Measurements from ENCODE around the gene MRPS12.

Gene MRPS12

DNA sequence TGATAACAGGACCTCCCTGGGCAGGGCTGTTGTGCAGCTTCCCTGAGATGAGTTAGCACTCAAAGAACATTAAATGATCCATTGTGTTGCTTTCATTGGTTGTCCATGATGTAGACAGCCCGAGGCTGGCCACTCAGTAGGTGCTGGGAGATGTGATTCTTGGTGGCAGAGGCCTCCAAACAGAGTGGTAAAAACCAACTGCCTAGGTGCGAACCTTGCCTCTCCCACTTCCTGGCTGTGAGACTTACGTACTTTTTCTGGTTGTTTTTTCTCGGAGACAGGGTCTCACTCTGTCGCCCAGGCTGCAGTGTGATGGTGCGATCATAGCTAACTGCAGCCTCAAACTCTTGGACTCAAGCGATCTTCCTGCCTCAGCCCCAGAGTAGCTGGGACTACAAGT, 6.4 kb upstream of the MRPS12 start (continued):
- TF ChIP-seq OVOL3 (tag by site-specific recombination; IDR thresholded peaks at IDR 0.05) (no peak), ZNF555 (tag by site-specific recombination; conservative IDR thresholded peaks at IDR 0.05) (no peak), ZNF366 (tag by site-specific recombination; conservative IDR thresholded peaks at IDR 0.05) (no peak)

GRCh38 chr19:38928391-38929001, 2.2 kb upstream of the MRPS12 start:
- CTCF ChIA-PET: interaction anchor here (0.7 to 5.3 kb wide), 12 partner anchors 10 to 525 kb away, joined by 3 to 63 read pairs (median 24); partner anchors contain the start of genes FAM98C, NFKBIB and SIRT2
- Histone ChIP-seq H3K36me3 (ENCODE audit: control insufficient read depth in 2 of 2, insufficient read depth in 1 of 2, low read length in 2 of 2) (peaks cover 44 to 71% of the 10 kb centered on the region in 2 experiments), H3K27ac (ENCODE audit: extremely low read depth, low read depth, low read length) (no peak overlapping the region), H3K4me3 (ENCODE audit: low read depth, low read length) (no peak overlapping the region), H3K4me1 (ENCODE audit: control insufficient read depth, insufficient read depth, low read length) (peaks cover 10% of the 10 kb centered on the region; the same call in 1 of the 2 replicates), H3K9me3 (ENCODE audit: control insufficient read depth, insufficient read depth, low read depth, low read length) (no peaks in the 10 kb centered on the region)
- POLR2A ChIA-PET: interaction anchor here (0.6 to 2.5 kb wide), 3 partner anchors 81 to 541 kb away, joined by 3 to 11 read pairs (median 9); partner anchors contain the start of gene GGN
- TF ChIP-seq ZFP3 (tag by site-specific recombination; IDR thresholded peaks at IDR 0.05; ENCODE audit: low read depth) (no peak), PRDM1 (tag by site-specific recombination; IDR thresholded peaks at IDR 0.05) (no peak), ZNF335 (tag by site-specific recombination; conservative IDR thresholded peaks at IDR 0.05) (peak; percentile 51; the same call in 1 of the 2 replicates), ZNF521 (tag by site-specific recombination; IDR thresholded peaks at IDR 0.05) (no peak), ZNF76 (tag by site-specific recombination; IDR thresholded peaks at IDR 0.05; ENCODE audit: borderline replicate concordance, low read depth) (no peak), GLIS1 (tag by site-specific recombination; IDR thresholded peaks at IDR 0.05) (0 out of 2 replicates have a peak, but pooled peaks have one; percentile 11), REPIN1 (tag by site-specific recombination; IDR thresholded peaks at IDR 0.05; ENCODE audit: low read depth) (no peak), ZBTB8A (tag by site-specific recombination; IDR thresholded peaks at IDR 0.05) (no peak)
- TF ChIP-seq, protein P1, sequence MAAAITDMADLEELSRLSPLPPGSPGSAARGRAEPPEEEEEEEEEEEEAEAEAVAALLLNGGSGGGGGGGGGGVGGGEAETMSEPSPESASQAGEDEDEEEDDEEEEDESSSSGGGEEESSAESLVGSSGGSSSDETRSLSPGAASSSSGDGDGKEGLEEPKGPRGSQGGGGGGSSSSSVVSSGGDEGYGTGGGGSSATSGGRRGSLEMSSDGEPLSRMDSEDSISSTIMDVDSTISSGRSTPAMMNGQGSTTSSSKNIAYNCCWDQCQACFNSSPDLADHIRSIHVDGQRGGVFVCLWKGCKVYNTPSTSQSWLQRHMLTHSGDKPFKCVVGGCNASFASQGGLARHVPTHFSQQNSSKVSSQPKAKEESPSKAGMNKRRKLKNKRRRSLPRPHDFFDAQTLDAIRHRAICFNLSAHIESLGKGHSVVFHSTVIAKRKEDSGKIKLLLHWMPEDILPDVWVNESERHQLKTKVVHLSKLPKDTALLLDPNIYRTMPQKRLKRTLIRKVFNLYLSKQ (tag by site-specific recombination; IDR thresholded peaks at IDR 0.05; ENCODE audit: borderline replicate concordance): no peak
- TF ChIP-seq, protein P2, sequence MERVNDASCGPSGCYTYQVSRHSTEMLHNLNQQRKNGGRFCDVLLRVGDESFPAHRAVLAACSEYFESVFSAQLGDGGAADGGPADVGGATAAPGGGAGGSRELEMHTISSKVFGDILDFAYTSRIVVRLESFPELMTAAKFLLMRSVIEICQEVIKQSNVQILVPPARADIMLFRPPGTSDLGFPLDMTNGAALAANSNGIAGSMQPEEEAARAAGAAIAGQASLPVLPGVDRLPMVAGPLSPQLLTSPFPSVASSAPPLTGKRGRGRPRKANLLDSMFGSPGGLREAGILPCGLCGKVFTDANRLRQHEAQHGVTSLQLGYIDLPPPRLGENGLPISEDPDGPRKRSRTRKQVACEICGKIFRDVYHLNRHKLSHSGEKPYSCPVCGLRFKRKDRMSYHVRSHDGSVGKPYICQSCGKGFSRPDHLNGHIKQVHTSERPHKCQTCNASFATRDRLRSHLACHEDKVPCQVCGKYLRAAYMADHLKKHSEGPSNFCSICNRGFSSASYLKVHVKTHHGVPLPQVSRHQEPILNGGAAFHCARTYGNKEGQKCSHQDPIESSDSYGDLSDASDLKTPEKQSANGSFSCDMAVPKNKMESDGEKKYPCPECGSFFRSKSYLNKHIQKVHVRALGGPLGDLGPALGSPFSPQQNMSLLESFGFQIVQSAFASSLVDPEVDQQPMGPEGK (tag by site-specific recombination; IDR thresholded peaks at IDR 0.05): no peak

DNA sequence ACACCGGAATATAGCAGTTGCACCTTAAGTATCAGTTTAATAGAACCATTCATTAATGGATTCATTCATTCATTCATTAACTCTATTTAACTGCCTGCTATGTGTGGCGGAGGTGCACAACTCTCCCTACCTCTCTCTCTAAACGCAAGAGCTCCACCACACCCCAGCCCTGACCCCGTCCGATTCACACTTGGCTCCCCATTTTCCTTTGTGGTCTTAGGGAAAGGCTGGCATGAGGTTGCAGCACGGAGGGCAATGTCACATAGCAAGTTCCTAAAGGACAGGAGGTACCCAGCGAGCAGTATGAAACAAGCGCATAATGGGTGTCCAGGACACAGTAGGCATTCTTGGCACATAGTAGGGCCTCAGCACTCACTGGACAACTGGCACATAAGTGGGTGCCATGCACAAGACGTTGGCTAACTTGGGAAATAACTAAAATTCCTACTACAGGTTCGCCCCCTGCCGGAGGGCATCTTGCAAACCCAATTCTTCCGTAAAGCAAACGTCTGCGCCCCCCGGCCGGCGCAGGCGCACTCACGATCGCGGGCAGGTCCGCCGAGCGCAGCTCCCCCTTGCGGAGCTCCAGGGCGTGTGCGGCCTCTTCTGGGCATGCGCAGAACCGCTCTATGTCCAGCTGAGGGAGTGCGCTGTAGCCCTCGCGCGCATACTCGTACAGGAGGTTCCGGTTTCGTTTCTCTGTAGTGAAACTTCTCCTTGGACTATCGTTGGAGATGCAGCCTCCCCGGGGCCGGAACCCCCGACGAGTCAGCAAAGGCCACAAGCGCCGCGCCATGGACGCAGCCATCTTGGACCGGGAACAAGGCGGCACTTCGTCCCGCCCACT, 592 bp upstream of the MRPS12 start, which contains the start of gene SARS2:
SARS2 (minus strand) TSS at position 835 of the 847 bp plus-strand sequence; CDS start at position 808, 27 bp downstream.
- POLR2A ChIA-PET: interaction anchor here (0.5 to 2.5 kb wide), 39 partner anchors 9 to 1024 kb away, joined by 3 to 34 read pairs (median 5); partner anchors contain the start of genes ACTN4, CCER2, ECH1 and EIF3K
- Histone ChIP-seq H3K36me3 (ENCODE audit: control insufficient read depth in 2 of 2, insufficient read depth in 1 of 2, low read length in 2 of 2) (peaks cover 40 to 66% of the 10 kb centered on the region in 2 experiments), H3K9me3 (ENCODE audit: control insufficient read depth, insufficient read depth, low read depth, low read length) (no peaks in the 10 kb centered on the region), H3K4me3 (ENCODE audit: low read depth, low read length) (peak within 1 kb of the TSS; percentile 70), H3K4me1 (ENCODE audit: control insufficient read depth, insufficient read depth, low read length) (peaks cover 10% of the 10 kb centered on the region; the same call in 1 of the 2 replicates), H3K27ac (ENCODE audit: extremely low read depth, low read depth, low read length) (peak within 1 kb of the TSS; percentile 81)
- CTCF ChIA-PET: interaction anchor here (0.5 to 5.3 kb wide), 103 partner anchors 9 to 1709 kb away, joined by 3 to 63 read pairs (median 4); partner anchors contain the start of genes ACTN4, CAPN12, CCER2 and ECH1
- TF ChIP-seq ZNF140 (tag by site-specific recombination; IDR thresholded peaks at IDR 0.05) (no peak), KLF7 (tag by site-specific recombination; IDR thresholded peaks at IDR 0.05; ENCODE audit: borderline replicate concordance) (no peak; the same call in 1 of the 2 replicates), ZNF561 (tag by site-specific recombination; IDR thresholded peaks at IDR 0.05; ENCODE audit: borderline replicate concordance) (peak; percentile 98; the same call in 1 of the 2 replicates), ZNF16 (tag by site-specific recombination; IDR thresholded peaks at IDR 0.05; ENCODE audit: low read depth) (0 out of 2 replicates have a peak, but pooled peaks have one; percentile 48), ZNF600 (tag by site-specific recombination; IDR thresholded peaks at IDR 0.05) (peak; percentile 90), ZNF112 (tag by site-specific recombination; IDR thresholded peaks at IDR 0.05) (no peak)
- TF ChIP-seq, protein P3, sequence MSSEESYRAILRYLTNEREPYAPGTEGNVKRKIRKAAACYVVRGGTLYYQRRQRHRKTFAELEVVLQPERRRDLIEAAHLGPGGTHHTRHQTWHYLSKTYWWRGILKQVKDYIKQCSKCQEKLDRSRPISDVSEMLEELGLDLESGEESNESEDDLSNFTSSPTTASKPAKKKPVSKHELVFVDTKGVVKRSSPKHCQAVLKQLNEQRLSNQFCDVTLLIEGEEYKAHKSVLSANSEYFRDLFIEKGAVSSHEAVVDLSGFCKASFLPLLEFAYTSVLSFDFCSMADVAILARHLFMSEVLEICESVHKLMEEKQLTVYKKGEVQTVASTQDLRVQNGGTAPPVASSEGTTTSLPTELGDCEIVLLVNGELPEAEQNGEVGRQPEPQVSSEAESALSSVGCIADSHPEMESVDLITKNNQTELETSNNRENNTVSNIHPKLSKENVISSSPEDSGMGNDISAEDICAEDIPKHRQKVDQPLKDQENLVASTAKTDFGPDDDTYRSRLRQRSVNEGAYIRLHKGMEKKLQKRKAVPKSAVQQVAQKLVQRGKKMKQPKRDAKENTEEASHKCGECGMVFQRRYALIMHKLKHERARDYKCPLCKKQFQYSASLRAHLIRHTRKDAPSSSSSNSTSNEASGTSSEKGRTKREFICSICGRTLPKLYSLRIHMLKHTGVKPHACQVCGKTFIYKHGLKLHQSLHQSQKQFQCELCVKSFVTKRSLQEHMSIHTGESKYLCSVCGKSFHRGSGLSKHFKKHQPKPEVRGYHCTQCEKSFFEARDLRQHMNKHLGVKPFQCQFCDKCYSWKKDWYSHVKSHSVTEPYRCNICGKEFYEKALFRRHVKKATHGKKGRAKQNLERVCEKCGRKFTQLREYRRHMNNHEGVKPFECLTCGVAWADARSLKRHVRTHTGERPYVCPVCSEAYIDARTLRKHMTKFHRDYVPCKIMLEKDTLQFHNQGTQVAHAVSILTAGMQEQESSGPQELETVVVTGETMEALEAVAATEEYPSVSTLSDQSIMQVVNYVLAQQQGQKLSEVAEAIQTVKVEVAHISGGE (tag by site-specific recombination; conservative IDR thresholded peaks at IDR 0.05; ENCODE audit: low read depth): peak; percentile 52

All from HEK293 (cell line).